DMS53 treated with DMSO at 0.1 percent for 48 hours (cell line): ENCODE measurements around the gene TUBA8.
"Not testable (repeated sequence)": the region's sequence is repeated elsewhere in the genome, so short reads cannot be mapped to it uniquely, and the experiment has no call there.

Experiments
- DNase-seq: peaks from one replicate; lab custom pipeline; 2025; ENCODE audit not compliant: unreplicated experiment; lab: John Stamatoyannopoulos, UW

Gene TUBA8

GRCh38 chr22:18104566-18104965, 6.0 kb upstream of the TUBA8 start:
- DNase-seq, result no peak

DNA sequence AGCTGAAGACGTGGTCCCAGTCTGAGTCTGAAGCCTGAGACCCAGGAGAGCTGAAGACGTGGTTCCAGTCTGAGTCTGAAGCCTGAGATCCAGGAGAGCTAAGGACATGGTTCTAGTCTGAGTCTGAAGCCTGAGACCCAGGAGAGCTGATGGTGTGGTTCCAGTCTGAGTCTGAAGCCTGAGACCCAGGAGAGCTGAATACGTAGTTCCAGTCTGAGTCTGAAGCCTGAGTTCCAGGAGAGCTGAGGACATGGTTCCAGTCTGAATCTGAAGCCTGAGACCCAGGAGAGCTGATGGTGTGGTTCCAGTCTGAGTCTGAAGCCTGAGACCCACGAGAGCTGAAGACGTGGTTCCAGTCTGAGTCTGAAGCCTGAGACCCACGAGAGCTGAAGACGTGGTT, 4.6 kb upstream of the TUBA8 start:
- not testable (repeated sequence) for DNase-seq

DNA sequence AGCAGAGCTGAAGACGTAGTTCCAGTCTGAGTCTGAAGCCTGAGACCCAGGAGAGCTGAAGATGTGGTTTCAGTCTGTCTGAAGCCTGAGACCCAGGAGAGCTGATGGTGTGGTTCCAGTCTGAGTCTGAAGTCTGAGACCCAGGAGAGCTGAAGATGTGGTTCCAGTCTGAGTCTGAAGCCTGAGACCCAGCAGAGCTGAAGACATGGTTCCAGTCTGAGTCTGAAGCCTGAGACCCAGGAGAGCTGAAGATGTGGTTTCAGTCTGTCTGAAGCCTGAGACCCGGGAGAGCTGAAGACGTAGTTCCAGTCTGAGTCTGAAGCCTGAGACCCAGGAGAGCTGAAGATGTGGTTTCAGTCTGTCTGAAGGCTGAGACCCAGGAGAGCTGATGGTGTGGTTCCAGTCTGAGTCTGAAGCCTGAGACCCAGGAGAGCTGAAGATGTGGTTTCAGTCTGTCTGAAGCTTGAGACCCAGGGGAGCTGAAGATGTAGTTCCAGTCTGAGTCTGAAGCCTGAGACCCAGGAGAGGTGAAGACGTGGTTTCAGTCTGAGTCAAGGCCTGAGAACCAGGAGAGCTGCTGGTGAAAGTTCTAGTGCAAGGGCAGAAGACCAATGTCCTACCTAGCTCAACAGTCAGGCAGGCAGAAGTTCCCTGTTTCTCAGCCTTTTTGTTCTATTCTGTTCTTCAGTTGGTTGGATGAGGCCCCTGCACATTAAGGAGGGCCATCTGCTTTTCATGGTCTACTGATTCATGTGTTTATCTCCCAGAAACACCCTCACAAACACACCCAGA, 3.9 kb upstream of the TUBA8 start:
- not testable (repeated sequence) for DNase-seq

- no peak for DNase-seq
These were observed 2.4 kb upstream of the TUBA8 start for GRCh38 chr22:18108187-18108586.

- no peak for DNase-seq
These were observed 1.0 kb upstream of the TUBA8 start for GRCh38 chr22:18109410-18110193.

- DNase-seq, result no peak
These were observed 547 bp downstream of the TUBA8 start for GRCh38 chr22:18110954-18111758.

DNA sequence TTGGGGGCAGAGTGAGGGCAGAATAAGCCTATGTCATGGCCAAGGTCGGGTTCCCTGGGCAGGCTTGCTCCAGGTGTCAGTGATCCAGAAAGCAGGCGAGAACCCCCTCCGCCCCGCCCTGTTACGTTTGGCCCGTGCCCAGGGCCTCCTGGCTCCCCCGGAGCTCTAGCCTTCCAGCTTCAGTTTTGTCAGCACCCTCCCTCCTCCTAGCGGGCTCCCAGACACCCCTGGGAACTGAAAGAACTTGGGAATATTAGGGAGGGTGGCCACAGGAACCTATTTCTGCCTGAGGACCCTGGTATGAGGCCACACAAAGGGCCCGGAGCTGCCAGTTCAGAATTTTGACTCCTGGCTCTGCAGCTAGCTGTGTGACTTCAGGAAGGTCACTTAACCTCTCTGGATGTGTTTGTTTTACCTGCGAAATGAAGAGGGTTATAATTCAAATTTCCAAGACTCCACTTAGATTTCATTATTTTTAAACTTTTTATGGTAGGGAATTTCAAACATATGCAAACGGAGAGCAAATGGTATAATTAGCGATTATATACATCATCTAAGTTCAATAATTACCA, 1.2 kb downstream of the TUBA8 start:
- no peak for DNase-seq

- no peak for DNase-seq
These were observed 1.8 kb downstream of the TUBA8 start for GRCh38 chr22:18112440-18112839.

DNA sequence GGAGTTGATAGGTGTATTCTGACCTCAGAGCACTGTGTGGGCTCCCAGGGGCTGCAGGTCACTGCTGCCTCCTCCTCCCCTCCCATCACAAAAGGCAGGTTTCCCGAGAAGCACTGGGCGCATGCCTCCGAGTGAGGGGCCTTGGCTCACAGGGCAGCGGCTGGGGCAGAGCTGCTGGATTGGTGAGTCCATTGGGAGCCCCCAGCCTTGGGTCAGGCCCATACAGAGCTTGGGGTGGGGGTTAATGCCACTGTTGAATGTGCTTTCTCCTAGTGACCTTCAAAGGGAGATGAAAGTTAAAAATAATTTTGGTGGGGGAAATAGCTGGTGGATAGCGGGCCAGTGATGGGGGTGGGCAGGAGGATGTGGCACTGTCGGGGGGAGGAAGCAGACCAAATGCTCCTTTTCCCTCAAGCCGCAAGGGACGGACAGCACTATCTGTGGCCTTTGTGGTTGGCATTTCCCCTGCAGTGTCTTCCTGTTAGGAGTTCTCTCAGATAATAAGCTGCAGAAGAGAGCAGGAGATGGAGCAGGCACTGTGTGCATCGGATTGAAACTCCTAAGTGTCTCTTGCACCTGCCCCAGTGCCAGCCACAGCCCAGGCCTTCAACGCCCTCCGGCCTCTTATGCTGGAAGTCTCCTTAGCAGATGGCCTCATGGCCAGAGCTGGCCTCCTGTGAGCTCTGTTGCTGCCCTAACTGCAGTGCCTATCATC, 3.2 kb downstream of the TUBA8 start:
- DNase-seq, result no peak

DNA sequence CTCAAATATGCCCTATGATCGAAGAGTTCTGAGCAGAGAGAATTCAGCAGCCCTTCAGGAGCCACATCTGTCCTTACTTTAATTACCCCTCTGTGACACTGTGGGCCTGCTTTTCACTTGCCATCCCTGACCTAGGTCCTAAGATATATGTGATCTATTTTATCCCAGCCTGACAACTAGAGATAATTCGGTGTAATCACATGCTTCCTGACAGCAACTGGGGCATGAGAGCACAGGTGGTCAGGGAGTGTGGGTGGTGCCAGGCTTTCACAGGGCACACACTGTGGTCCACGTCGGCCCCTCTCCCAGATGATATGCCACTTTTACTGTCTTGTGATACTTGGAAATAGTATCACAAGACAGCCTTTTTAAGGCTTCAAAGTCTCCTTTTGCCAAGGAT, 3.9 kb downstream of the TUBA8 start:
- DNase-seq, result no peak

DNA sequence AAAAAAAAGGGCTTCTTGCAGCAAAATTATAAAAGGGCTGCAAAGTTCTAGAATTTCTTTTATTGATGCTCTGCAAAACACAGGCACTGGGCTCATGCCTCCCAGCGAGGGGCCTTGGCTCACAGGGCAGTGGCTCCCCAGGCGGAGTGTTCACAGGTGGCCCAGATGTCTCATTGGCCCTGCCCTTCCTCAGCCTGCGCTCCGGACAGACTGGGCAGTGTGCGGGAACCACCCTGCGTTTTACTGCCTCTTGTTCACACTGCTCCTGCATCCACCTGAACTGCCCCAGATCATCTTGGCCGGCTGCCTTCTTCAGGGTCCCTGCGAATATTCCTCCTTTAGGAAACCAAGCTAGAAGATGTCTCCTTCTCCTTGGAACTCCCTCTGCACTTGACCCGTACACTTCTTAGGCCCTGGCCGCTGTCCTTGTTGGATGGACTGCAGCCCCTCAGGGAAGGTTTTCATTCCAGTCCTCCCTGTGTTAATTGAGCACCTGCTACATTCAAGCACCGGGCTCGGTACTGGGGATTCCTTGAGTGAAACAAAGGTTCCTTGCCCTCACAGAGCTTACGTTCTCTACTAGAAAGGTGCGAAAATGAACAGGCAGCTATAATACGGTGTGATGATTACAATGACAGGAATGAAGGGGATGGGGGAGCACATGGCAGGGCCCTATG, 4.5 kb downstream of the TUBA8 start:
- no peak for DNase-seq

DNA sequence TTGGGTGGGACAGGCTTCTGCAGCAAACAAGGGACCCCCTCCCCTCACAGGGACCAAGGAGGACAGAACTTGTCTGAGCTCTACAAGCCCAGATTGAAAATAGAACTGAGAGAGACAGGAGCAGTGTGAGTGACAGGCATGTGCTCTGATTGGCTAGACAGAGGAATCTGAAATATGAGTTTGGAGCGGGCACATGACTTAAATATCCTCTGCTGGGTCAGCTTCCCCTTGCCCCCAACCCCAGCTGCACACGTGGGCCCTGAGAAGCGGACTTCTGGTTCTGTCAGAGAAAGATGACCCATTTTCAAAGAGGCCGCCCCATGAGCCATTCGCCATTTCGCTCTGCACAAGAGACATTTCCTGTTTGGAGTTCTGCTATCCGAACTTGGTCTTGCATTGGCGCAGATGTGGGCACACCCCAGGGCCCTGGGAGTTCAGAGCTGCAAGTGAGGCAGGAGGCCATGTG, 5.3 kb downstream of the TUBA8 start:
- no peak for DNase-seq

DNA sequence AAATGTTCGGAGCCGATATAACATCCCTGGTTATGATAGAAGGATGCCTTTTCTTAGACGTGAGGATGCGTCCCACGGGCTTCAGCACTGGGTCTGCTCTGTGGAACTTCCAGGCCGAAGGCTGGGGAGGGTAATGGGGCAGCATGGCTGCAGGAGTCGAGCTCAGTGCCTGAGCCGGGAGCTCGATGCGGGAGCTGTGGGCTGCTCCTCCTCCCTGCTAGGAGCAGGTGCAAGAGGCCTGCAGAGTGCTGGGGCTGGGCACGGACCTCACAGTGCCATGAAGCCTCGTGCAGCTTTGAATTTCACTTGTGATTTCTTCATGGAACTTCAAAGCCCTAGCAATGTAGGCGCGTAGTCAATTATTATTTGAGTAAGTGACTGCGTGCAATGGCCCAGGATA, 6.0 kb downstream of the TUBA8 start:
- no peak for DNase-seq

- no peak for DNase-seq
These were observed 7.8 kb downstream of the TUBA8 start for GRCh38 chr22:18118345-18118915.

GRCh38 chr22:18119409-18120110, 9.0 kb downstream of the TUBA8 start:
- DNase-seq, result no peak

DNA sequence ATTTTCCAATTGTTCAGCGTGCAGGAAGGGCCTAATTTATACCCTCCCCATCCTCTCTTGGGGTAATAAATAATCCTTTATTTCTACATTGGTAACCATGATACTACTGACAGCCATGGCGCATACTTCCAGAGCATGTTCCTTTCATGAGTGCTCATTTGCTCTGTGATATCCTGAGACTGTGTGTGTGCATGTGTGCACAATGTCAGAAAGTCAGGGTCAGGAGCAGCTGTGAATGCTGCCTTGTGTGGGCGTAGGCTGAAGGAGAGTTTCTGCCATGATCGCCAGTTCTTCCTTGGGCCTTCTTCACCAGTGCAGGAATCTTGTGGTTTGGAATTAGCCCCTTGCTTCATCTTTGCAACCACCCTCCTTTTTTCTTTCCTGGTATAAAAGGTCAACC, 10.2 kb downstream of the TUBA8 start:
- DNase-seq, result no peak

- no peak for DNase-seq
These were observed 10.9 kb downstream of the TUBA8 start for GRCh38 chr22:18121506-18121905.

DNA sequence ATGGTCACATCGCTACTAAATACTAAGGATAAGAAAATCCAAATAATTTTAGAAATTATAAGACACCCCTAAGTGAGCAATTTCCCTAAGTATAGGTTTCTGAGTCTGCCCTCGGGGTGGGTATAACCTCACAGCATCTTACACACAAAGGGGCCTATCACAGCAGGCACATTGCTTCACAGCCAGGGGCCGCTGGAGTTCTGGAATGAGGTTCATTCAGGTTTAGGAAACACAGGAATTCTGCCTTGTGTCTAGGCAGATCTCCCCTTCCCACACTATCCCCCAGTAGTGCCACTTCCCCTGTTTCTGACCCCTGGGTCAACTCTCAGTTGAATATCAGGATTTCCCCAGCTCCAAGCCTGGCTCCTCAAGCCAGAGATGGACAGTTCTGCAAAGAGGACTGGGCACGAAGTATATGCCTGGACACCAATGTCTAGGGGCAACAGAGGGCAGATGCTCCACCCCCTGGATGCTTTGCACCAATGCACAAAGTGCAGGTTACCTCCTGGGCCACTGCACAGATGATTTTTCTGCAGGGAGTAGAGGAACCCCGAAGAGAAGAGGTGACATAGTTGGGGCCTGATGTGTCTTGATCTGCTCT, 11.4 kb downstream of the TUBA8 start:
- DNase-seq, result no peak
